ENCODE results near the gene MID1.

The MID1 gene

DNA sequence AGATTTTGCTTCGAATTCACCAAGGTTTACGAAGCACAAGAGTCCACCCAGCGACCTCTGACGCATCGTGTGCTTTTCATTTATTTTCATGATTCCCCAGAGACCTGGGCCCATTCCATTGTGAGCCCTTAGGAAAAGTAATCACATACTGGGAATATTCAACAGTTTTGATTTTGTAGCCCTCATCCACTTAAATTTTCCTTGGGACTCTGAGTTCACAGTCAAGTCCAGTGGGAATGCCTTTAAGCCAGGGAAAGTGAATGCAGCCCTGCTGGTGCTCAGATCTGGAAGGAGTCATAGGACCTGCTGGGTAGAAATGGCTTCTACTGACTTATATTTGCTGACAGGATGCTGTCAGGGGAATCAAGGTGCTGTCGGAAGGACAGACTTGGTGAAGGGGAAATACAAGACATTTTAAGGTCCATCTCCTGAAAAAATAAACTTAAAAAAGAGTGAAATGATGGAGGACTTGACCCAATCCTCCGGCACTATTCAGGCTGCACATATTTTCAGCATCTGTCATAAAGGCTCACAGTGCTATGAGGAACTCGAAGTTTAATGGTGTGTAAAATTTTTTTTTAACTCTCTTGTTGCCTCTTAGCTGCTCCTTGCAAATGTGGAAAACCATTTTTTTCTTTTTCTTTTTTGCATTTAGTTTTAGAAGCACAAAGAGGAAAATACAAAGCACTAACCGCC is 204.9 kb downstream of the MID1 start:
- no peak for DNase-seq

DNA sequence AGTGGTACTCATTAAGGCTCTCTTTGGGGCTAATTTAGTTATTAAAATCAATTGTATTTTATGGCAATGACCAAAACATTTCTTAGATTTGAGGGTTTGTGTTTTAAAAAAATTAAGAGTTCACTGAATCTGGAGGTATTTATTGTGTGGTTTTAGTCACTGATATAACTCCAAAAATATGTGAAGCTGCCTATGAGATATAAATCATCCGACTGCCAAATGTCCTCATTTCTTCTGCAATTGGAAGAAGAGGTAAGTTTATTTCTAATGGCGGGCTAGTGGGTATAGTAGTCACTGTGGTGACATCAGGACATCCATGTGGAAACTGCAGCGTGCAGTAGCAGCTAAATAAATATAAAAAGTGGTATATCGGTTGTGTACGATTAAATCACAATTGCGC is 205.5 kb downstream of the MID1 start:
- no peak for DNase-seq

DNA sequence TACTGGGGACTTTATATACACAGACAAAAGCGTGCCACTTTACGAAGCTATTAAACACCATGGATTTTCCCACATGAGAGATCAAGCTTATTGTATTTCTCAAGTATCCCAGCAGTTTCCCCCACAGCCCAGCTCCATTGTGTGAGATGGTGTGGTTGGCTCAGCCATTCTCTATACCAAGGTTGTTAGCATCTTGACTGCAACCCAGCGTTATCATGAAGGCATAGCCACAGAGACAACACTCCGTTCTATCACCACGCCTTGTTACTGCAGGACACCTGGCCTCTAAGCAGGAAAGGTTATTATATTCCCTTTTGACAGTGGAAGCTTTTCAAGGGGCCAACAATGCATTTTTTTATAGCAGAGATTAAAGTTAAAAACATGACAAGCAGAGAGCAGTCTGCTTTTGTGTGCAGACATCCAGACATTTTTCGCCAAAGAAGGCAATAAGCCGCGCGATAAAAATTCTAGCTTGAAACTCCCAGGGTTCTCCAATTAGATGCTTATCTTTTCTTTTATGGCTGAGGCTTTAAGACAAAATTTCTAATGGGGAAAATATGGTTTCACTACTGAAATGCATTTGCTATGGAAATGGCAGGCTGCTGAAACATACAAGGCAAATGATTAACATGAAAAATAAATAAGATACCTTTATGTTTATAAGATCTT is 206.1 kb downstream of the MID1 start:
- no peak for DNase-seq

DNA sequence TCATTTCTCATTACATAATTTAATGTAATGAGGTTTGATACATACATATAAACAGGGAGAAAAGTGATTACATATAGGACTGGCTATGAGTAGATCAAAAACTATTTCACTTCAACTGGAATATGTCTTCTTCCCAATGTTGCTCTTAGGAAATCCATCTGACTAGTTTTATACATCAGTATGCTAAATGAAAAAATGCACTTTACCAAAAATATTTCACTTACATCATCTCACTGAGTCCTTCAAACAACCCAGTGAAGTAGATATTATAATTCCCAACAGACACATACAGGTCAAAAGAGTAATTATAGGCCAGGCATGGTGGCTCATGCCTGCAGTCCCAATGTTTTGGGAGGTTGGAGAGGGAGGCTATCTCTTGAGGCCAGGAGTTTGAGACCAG is 215.9 kb downstream of the MID1 start:
- no peak for DNase-seq

DNA sequence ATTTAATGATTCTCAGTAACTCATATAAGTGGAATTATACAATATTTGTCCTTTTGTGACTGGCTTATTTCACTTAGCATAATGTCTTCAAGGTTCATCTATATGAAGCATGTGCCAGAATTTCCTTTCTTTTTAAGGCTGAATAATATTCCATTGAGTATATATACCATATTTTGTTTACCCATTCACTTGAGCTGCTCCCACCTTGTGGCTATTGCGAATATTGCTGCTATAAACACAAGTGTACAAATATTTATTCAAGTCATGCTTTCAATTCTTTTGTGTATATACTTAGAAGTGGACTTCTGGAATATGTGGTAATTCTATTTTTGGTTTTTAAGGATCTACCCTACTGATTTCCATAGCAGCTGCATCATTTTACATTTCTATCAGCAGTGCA is 219.1 kb downstream of the MID1 start:
- DNase-seq: no peak

DNA sequence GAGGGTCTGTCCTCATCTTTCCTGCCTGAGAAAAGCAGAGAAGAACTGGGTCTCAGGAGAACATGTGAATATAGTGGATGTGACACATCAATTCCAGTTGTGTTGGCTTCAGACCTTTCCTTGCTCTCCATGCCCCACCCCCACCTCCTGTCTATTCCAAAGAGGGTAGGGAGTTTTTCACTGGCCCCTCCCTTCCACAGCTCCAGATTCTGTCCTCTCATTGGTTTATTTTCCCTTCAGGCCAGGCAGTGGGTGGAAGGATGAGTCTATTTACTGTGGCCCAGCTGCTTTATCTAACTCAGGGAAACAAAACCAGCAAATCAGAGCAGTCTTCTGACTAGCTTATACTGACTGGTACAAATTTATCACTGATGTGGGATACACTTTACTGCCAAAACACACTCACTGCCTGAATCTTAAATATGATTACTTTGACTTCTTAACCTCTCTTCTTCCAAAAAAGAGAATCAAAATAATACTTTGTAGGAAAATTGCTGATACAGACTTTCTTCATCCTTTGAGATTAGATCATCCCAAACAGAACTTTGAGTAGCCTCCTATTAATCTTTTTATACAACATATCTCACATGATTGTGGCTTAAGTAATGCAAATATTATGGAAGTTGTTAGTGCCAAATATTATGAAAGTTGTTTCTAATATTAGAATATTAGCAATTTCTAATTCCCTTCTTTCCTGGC is 221.2 kb downstream of the MID1 start:
- no peak for DNase-seq

DNA sequence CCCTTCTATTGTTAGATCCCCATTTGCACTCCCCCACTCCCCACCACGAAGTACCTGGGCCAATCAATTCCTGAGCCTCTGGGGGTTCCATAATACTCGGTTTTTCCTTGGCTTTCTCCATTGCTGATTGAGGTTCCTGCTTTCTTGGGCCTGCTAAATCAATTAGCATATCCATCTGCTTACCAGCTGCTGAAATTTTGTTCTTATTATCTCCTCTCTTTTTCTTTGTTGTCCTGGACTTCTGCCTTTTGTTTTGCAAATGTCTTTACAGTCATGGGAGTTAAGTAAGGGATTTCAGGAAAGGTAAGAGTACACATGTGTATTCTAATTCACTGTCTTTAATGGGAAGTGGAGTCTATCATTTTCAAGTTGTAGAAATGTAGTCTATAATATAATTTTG is 222.2 kb downstream of the MID1 start:
- no peak for DNase-seq

DNA sequence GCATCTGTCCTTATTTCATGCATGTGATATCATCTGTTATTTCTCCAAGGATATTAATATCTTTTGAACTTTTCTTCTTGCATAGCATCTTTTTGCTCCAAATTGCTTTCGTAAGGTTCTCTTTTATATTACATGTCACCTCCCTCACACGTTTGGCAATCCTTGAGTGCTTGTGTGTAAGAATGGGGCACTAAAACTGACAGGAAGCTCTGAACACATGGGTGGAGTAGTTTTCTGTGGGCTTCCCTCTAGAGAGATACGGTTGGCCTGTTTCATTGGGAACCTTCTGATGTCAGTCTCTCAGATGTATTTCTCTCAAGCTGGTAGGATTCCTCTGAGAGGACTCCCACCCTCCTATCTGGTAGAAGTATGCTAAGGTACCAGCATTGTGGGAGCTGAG is 223.0 kb downstream of the MID1 start:
- no peak for DNase-seq

DNA sequence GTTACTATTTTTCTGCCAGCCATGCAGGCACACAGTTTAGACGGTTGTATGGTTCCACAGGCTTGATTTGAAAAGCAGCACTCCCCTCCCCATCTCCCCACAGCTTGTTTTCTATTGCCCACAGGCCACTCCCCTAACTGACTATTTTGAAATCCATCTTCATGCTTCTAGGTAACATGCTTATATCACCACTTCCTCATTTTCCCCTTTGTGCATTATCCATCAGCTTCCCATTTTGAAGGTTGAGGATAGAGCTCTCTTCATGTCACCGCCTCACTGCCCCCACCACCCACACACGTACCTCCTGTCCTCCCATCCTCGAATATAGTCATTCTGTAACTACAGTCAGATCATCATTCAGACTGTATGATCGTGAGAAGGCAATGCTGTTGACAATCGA is 224.7 kb downstream of the MID1 start:
- DNase-seq: no peak
